Measurements from ENCODE around the gene VASN.

DNA sequence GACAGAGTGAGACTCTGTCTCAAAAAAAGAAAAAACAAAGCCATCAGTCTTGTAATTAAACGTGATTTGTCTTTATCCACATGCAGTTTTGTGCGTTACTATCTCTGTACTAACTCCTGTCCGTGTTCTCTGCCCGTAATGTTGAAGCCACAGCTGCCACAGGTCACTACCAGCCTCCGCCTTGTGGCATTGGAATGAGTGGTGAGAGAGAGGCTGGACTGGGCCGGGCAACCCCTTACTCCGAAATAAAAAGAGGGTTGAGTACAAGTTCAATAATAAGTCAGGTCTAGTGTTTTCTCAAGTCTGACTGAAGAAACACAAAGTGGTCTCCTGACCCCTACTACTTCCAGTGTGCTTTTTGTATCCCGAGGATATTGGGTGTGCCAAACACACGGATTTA, 59.4 kb downstream of the VASN start:
- TF ChIP-seq POLR2AphosphoS5 (IDR thresholded peaks at IDR 0.05; ENCODE audit: low read depth, low read length) (no peak), POLR2A (IDR thresholded peaks at IDR 0.05; ENCODE audit: low read depth, low read length) (no peak)

All from GM12891 (cell line).